Fibroblast of peridontal ligament (primary cell): ENCODE measurements around the gene TPT1.
"Not testable (repeated sequence)": the region's sequence is repeated elsewhere in the genome, so short reads cannot be mapped to it uniquely, and the experiment has no call there.

Source experiments
- DNase-seq: peaks from one replicate; pipeline ENCODE4 v3.0.0-alpha.2; 2010; ENCODE audit errors: extremely low read depth

Gene TPT1

GRCh38 chr13:45302507-45302906, 38.5 kb downstream of the TPT1 start:
- no peak for DNase-seq

- DNase-seq = no peak
These were observed 39.7 kb downstream of the TPT1 start for GRCh38 chr13:45301263-45301662.

- no peak for DNase-seq
These were observed 40.6 kb downstream of the TPT1 start for GRCh38 chr13:45300190-45300985.

GRCh38 chr13:45299194-45299593, 41.8 kb downstream of the TPT1 start:
- peak; percentile 60 for DNase-seq

- DNase-seq = not testable (repeated sequence)
These were observed 42.4 kb downstream of the TPT1 start for GRCh38 chr13:45298550-45298949.

GRCh38 chr13:45298206-45298505, 42.8 kb downstream of the TPT1 start:
- DNase-seq = no peak

- DNase-seq = no peak
These were observed 43.4 kb downstream of the TPT1 start for GRCh38 chr13:45297456-45298205.

GRCh38 chr13:45296259-45296658, 44.7 kb downstream of the TPT1 start:
- no peak for DNase-seq

GRCh38 chr13:45295536-45295935, 45.4 kb downstream of the TPT1 start:
- DNase-seq = no peak

- no peak for DNase-seq
These were observed 48.8 kb downstream of the TPT1 start for GRCh38 chr13:45292176-45292575.

GRCh38 chr13:45289936-45290563, 50.9 kb downstream of the TPT1 start:
- no peak for DNase-seq
